Vagina (tissue), 2 donors: ENCODE results near the gene TMEM38B. TPM values are rescaled to one million over a fixed set of nuclear protein-coding genes. Genes with fewer than 3 reads are reported as not detected.

ENCODE experiments used
- DNase-seq, 2 donors: peaks; one replicate each; pipeline ENCODE4 v3.0.0-alpha.2; 2017; ENCODE audit errors: extremely low spot score in 2 of 2
- H3K27ac ChIP-seq: fragments of 200-600 bp; sonication (generic); one replicate; pipeline ENCODE4 v1.5.1; 2019
- H3K27me3 ChIP-seq: fragments of 200-600 bp; sonication (generic); one replicate; pipeline ENCODE4 v1.5.1; 2019
- H3K36me3 ChIP-seq, 2 donors: fragments of 200-600 bp; sonication (generic); one replicate each; pipeline ENCODE4 v1.5.1; 2017 to 2019
- H3K4me1 ChIP-seq: fragments of 200-600 bp; sonication (generic); one replicate; pipeline ENCODE4 v1.5.1; 2019
- H3K4me3 ChIP-seq, 2 donors: fragments of 200-600 bp; sonication (generic); 1 replicate in 1 of 2; 2 replicates in 1 of 2; pipeline ENCODE4 v1.5.1; 2016 to 2019
- H3K9me3 ChIP-seq: fragments of 200-600 bp; sonication (generic); one replicate; pipeline ENCODE4 v1.5.1; 2019
- CTCF ChIP-seq, 3 experiments: fragments of 450-650 bp in 2 of 3; fragments of 200-600 bp in 1 of 3; sonication (generic) in 1 of 3; IDR thresholded peaks; one replicate each; pipeline ENCODE4 v1.5.1; 2017 to 2019; ENCODE audit warnings: antibody characterized with exemption in 3 of 3, mild to moderate bottlenecking in 2 of 3, moderate library complexity in 2 of 3
- POLR2A ChIP-seq, 2 donors: fragments of 450-650 bp; IDR thresholded peaks; one replicate each; pipeline ENCODE4 v1.6.1; 2017; ENCODE audit warnings: antibody characterized with exemption in 2 of 2, mild to moderate bottlenecking in 2 of 2, moderate library complexity in 2 of 2
- POLR2AphosphoS5 ChIP-seq, 2 donors: sonication (generic); formaldehyde crosslinking; IDR thresholded peaks; one replicate each; pipeline ENCODE4 v1.9.0; 2017; ENCODE audit warnings: antibody characterized with exemption in 2 of 2, mild to moderate bottlenecking in 2 of 2, low read depth in 1 of 2; ENCODE audit not compliant: insufficient read depth in 1 of 2
- intact Hi-C: fragments of 100-400 bp; cut with DNase I; formaldehyde crosslinking; loops from one replicate; pipeline ENCODE4 v1.15.1; 2023
- total RNA-seq: library from RNA; depleted of rRNA; stranded (reverse); fragments of >200 nt; gene quantifications from one replicate; pipeline ENCODE4 v1.2.3, GENCODE V29; 2016

TMEM38B gene
- total RNA-seq, 1 donor from 2014 or later = 30.4 TPM

DNA sequence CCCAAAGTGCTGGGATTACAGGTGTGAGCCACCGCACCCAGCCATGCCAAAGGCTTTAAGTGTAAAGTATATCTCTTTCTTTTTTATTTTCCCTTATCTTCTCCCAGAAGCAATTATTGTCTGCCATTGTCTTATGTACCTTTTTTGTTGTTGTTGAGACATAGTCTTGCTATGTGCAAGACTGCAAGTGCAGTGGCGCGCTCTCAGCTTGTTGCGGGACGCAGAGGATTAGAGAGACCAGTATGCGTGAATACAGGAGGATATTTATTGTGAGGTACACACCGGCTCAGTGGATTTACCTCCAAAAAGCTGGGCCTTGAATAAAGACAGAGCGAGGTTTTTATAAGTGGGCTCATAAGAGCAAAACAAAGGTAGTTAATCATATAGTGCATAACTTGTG, 11.8 kb downstream of the TMEM38B start:
- H3K36me3 ChIP-seq = no peaks in the 10 kb centered on the region
- H3K27ac ChIP-seq = no peak overlapping the region
- H3K4me3 ChIP-seq = no peak overlapping the region
- DNase-seq = no peak
- intact Hi-C loops = no loop called here
- no peak for TF ChIP-seq POLR2A (IDR thresholded peaks at IDR 0.05)
- no peak for TF ChIP-seq CTCF (IDR thresholded peaks at IDR 0.05)
- no peak for TF ChIP-seq POLR2AphosphoS5 (IDR thresholded peaks at IDR 0.05; ENCODE audit: insufficient read depth in 1 of 2, low read depth in 1 of 2)
- no peaks in the 10 kb centered on the region for H3K9me3 ChIP-seq
- H3K4me1 ChIP-seq = no peaks in the 10 kb centered on the region
- no peaks in the 10 kb centered on the region for H3K27me3 ChIP-seq

GRCh38 chr9:105708405-105708804, 14.1 kb downstream of the TMEM38B start:
- H3K36me3 ChIP-seq = no peaks in the 10 kb centered on the region
- intact Hi-C loops = no loop called here
- H3K27me3 ChIP-seq = no peaks in the 10 kb centered on the region
- no peak overlapping the region for H3K4me3 ChIP-seq
- TF ChIP-seq POLR2AphosphoS5 (IDR thresholded peaks at IDR 0.05; ENCODE audit: insufficient read depth in 1 of 2, low read depth in 1 of 2) (no peak), CTCF (IDR thresholded peaks at IDR 0.05) (no peak), POLR2A (IDR thresholded peaks at IDR 0.05) (no peak)
- no peak overlapping the region for H3K27ac ChIP-seq
- DNase-seq = no peak
- H3K9me3 ChIP-seq = no peaks in the 10 kb centered on the region
- H3K4me1 ChIP-seq = no peaks in the 10 kb centered on the region

DNA sequence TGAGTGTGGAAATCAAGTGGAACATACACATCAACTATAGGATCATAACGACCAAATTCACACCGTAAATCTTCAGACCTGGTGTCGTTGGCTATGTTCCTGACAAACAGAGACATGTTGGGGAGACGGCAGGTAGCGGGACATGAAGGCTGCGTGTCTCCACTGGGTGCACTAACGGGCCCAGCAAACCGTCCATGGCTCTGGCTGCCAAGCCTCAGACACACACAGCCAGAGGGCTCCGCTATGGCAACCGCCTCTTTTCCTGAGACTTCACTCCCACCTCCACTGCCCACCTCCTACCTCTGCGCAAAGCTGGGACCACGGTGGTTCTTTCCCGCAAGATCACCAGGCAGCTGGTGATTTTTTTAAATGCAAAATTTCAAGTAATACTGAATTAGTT, 16.3 kb downstream of the TMEM38B start:
- intact Hi-C loops = no loop called here

DNA sequence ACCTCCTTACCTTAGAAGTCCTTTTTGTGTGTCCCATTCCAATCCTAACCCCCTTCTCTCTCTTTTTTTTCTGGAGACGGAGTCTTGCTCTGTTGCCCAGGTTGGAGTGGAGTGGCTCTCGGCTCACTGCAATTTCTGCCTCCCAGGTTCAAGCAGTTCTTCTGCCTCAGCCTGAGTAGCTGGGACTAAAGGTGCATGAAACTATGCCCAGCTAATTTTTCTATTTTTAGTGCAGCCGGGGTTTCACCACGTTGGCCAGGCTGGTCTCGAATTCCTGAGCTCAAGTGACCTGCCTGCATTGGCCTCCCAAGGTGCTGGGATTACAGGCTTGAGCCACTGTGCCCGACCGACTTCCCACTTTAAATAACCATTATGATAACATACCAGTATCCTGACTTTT, 17.5 kb downstream of the TMEM38B start:
- intact Hi-C loops = no loop called here
- no peak overlapping the region for H3K4me3 ChIP-seq
- no peak for TF ChIP-seq POLR2AphosphoS5 (IDR thresholded peaks at IDR 0.05; ENCODE audit: insufficient read depth in 1 of 2, low read depth in 1 of 2)
- no peak for TF ChIP-seq POLR2A (IDR thresholded peaks at IDR 0.05)
- TF ChIP-seq CTCF (IDR thresholded peaks at IDR 0.05) = no peak
- DNase-seq = no peak
- H3K27ac ChIP-seq = no peak overlapping the region
- H3K27me3 ChIP-seq = no peaks in the 10 kb centered on the region
- no peaks in the 10 kb centered on the region for H3K4me1 ChIP-seq
- H3K36me3 ChIP-seq = no peaks in the 10 kb centered on the region
- no peaks in the 10 kb centered on the region for H3K9me3 ChIP-seq

More for the DNA sequence above, 16.3 kb downstream of the TMEM38B start:
- no peak for TF ChIP-seq CTCF (IDR thresholded peaks at IDR 0.05)
- TF ChIP-seq POLR2A (IDR thresholded peaks at IDR 0.05) = no peak
- TF ChIP-seq POLR2AphosphoS5 (IDR thresholded peaks at IDR 0.05; ENCODE audit: insufficient read depth in 1 of 2, low read depth in 1 of 2) = no peak
- Histone ChIP-seq H3K4me3 (no peak overlapping the region), H3K9me3 (no peaks in the 10 kb centered on the region), H3K4me1 (no peaks in the 10 kb centered on the region), H3K27me3 (no peaks in the 10 kb centered on the region), H3K27ac (no peak overlapping the region), H3K36me3 (no peaks in the 10 kb centered on the region)
- no peak for DNase-seq

- Histone ChIP-seq H3K36me3 (no peaks in the 10 kb centered on the region), H3K9me3 (no peaks in the 10 kb centered on the region), H3K27ac (no peak overlapping the region), H3K27me3 (no peaks in the 10 kb centered on the region), H3K4me3 (no peak overlapping the region), H3K4me1 (no peaks in the 10 kb centered on the region)
- intact Hi-C loops = no loop called here
- no peak for DNase-seq
- no peak for TF ChIP-seq CTCF (IDR thresholded peaks at IDR 0.05)
Observed at GRCh38 chr9:105712297-105712696, 18.0 kb downstream of the TMEM38B start.
